ENCODE measurements around the gene AGBL4.

Gene AGBL4

GRCh38 chr1:48673332-48674105, 1350.2 kb downstream of the AGBL4 start:
- no peak for DNase-seq

GRCh38 chr1:48671578-48671977, 1352.2 kb downstream of the AGBL4 start:
- no peak for DNase-seq

DNA sequence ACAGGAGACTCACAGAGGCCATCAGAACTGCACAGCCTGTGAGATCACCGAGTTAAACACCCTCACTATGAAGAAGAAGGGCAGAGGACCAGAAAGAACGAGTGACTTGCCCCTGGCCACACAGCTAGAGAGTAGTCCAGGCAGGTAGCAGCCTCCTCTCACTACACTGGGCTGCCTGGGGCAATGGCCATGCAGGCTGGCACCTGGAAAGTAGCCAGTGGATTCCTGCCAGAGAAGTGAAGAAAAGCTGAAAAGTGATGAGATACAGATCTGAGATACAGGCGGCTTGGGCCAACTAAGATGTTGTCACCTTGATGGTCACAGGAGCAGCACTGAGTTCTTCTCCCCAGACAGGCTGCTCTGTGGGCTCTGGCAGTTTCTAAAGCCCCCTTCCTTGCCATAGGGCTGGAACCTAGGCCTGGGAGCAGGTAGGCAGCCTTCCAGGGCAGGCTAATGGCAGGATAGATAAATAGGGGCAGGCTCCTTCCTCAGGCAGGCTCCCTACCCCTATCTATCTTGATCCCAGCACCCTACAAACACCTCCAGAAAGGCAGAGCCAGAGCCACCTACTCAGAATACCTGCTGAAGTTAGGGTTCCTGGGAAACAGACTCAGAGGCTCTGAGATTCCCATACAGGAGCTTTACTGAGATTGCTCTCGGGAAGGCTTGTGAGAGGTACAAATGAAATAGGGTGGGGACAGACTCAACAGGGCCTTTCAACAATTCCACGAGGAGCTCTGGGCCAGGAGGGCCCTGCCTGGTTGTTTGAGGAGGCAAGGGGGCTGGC, 1353.3 kb downstream of the AGBL4 start:
- DNase-seq: no peak

GRCh38 chr1:48668339-48668738, 1355.4 kb downstream of the AGBL4 start:
- DNase-seq: no peak

GRCh38 chr1:48667782-48668181, 1356.0 kb downstream of the AGBL4 start:
- DNase-seq: no peak

DNA sequence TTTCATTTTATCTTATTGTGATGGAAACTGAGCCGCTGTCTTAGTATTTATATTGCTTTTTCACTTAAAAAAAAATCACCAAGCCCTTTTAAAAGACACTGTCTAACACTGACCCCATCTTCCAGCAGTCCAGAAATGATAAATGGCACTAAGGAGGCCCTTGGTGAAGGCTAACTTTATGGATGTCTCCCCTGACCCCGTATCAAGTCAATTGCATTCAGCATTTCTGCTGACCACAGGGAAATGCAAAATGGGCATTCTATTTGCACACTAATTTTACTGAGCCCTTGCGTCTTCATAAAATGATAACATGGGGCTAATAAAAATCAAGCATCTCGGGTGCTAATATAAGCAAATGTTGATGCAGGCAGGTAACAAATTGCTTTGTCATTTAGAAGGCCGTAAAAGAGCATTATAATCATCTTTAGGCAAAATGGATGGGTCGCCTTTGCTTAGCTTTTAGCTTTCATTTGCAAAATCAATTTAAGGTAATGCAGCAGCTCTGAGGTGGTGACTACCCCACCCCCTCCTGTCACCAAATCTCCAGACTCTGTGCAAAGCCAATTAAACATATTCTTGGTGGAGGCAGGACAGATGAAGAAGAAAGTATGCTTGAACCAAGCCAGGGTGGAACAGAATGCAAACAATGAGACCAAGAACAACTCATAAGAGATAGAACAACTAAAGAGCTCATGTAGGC, 1357.9 kb downstream of the AGBL4 start:
- DNase-seq: no peak

DNA sequence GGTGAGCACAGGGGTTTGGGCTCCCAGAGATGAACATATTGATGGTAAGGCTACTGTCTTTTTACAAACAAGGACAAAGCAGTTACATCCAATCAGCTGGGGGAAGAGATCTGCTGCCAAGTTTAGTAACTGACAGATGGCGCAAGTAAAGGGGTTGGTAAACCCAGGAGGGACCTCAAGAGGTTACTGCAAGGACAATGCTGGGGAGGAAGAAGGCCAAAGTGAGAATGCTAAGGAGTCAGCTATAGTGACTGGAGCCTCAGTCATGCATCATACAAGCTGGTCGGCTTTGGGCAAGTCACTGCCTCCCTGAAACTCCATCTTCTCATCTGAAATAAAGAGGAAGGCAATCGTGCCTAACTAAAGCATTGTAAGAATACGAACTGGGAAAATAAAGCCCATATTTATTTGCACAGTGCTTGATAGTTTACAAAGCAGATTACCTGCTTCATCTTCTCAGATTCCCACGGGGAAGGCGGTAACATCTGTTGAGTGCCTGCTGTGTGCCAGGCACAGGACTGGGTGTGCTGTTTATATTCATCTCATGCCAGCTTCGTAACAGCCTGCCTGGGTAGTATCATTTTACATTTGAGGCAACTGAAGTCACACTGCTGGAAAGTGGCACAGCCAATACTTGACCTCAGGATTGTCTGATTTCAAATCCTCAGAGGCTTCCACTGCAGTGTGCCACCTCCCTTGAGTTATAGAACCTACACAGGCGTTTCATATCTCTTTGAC, 1361.9 kb downstream of the AGBL4 start:
- no peak for DNase-seq

- no peak for DNase-seq
Measured at GRCh38 chr1:48659801-48660200, 1364.0 kb downstream of the AGBL4 start.

GRCh38 chr1:48657413-48657812, 1366.3 kb downstream of the AGBL4 start:
- no peak for DNase-seq

DNA sequence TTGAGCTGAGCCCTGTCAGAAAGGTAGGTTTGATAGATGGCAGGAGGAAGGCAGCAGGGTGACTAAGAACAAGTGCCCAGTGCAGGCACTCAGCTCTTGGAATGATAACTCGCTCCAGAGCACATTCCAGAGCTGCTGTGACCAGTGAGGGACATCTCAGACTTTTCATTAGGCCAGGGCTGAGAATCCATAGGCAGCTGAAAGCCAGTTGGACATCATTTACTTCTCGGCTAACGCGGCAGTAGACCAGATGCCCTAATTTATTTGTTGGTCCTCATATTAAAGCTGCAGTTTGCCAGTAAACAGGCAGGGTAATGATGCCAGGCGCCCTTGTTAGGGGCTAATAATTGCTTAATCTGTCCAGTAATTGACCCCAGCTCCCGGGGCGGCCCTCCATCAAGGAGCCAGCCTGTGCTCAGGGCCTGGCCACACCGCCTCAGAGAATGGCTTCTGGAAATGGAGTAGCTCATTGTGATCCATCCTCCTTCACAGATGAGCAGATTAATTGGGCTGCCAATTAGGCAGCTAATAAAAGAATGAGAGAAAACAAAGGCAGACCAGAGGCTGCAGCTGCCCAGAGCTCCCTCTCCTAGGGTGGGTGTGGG, 1369.0 kb downstream of the AGBL4 start:
- no peak for DNase-seq

GRCh38 chr1:48652334-48652733, 1371.4 kb downstream of the AGBL4 start:
- DNase-seq: no peak

- DNase-seq: no peak
Measured at GRCh38 chr1:48649880-48650279, 1373.9 kb downstream of the AGBL4 start.

DNA sequence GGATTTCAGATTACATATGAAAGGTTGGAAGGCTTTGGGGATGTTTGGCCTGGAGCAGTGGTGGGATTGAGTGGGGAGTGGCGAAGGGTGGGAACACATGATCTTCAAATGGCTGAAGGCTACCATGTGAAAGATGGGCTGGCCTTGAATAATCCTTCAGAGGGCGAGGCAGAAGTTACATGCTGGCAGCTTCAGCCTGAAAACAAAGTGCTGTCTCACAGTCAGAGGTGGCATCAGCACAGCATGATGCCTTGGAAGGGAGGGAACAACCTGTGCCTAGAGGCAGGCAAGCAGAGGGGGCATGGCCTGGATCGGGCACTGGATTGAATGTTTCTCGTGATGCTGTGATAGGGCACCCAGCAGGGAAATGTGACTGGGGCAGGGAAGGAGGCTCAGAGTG, 1377.9 kb downstream of the AGBL4 start:
- DNase-seq: no peak

DNA sequence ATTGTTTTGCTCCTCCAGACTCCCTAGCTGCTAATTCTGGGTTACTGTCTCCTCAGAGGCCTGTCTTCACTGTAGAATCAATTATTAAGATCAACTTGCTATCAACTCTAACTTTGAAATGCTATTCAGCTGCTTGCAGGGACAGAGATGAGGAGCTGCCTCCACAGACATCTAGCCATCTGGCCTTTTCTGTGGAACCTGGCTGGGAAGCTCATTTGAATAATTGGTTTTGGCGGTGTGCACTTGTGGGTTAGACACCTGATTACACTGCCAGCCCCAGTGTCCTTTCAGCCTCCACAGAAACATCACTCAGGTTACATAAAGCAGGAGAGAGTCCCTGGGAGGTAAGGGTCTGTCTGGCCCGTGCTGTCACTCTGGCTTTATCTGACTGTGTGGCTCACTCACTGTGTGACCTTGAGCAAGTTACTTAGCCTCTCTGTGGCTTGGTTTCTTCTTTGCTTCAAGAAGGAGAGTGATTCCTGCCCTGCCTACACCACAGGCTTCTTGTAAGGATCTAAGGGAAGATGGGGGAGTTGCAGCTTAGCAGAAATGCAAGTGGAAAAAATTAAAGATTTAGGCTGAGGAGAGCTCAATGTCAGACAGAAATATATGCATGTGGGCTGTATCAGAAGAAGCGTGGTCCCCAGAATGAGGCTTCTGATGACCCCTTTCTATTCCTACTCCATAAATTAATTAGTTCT, 1378.7 kb downstream of the AGBL4 start:
- DNase-seq: no peak

DNA sequence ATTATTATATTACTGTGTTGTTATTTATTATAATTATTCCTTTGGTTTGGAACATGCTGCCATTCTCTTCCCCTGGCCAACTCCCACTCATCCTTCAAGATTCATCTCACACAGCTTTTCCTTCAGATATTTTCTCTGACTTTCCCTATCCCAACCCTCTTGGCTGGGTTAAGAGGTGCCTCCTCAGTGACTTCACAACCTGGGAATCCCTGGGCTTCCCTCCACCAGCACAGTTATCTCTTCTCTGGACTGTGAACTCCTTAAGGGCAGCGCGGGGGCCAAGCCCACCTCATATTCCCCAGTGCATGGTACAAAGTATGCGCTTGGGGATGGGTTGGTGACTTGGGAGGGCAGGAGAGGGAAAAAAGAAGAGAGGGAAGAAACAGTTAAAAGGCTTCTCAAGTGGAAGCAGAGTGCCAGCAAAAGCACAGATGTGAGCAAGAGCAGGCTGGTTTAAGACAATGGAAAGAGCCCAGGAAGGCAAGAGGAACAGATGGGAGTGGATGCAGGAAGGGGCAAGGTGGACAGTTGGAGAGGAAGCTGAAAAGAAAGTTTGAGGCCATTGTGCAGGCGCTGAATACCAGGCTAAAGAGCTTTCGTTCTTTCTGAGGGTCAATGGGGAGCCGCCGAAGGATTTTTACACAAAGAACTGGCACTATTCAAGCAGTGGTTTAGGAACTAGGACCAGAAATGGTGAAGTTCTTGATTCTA, 1379.4 kb downstream of the AGBL4 start:
- no peak for DNase-seq

DNA sequence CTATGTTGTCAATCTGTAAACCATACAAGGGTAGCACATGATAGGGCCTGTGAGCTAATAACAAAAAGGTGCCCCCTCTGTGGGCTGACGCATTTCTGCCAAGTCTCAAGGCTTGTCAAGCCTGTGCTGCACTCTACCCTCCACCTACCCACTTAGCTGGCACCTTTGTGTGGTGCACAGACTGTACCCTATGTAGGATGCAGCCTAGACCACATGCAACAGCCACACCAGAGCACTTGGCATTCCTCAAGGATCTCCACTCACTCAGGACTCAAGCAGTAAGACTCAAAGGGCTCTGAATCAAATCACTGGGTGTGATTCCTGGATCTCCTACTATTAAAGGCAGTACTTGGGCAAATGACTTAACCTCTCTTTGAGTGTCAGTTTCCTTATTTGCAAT, 1380.6 kb downstream of the AGBL4 start:
- no peak for DNase-seq

DNA sequence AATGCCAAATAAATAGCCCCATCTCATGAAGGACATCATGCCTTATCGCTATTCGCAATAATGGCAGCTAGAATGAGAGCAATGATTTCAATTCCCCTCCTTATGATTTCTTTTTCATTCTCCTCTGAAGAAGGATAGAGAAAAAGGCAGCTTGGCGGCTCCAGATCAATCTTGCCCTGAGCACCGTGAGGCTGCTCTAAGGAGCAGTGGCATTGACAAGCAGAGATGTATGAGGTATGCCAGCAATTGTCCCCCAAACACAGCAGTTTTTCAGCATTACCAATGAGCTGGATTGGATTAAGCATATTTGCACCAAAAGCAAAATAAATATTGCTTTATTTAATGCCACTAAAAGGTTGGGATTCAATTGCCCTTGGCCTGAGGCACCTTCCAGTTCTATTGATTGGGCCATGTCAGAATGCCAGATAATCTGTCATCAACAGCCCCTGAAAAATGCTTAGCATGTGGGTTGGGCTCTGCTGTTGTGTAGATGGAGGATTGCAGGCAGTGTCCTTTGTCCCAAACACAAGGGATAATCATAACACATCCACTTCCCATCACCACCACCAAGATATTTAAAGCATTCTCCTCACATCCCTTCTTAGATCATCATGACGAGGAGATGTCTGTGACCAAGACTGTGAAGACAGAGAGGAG, 1382.8 kb downstream of the AGBL4 start:
- no peak for DNase-seq

DNA sequence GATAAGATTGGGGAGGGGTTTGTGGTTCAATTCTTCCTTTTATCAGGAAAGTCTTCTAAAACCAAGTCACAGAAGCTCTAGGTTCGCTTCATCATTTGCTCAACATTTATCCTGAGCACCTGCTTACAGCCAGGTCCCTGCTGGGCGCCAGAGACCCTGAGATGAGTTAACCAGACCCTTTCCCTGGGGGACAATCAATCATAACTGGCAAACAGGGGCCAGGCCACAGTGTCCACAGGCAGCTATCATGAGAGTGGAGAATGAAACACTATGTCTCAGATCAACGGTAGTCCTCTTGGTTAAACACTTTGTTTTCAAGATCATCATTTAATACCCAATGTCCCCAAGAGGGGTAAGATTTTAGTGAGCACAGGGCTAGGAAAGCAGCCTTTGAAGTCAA, 1393.9 kb downstream of the AGBL4 start:
- DNase-seq: no peak

DNA sequence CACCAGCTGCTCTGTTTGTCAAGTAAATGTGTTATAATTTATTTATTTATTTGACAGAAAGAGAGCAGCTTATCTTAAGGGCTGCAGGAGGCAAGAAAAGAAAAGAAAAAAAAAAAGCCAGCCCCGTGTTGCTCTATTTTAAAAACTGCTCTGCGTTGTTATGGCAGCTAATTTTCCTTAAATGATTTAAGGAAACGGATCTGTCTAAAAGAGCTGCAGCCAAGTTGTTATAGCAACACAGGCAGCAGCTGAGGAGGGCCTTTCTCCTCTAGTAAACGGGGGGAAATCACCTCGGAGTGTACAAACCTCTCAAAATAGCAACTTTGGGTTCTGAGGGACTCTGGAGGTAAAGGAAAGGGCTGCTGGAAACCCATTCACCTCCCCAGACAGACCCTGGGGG, 1396.3 kb downstream of the AGBL4 start:
- DNase-seq: no peak

DNA sequence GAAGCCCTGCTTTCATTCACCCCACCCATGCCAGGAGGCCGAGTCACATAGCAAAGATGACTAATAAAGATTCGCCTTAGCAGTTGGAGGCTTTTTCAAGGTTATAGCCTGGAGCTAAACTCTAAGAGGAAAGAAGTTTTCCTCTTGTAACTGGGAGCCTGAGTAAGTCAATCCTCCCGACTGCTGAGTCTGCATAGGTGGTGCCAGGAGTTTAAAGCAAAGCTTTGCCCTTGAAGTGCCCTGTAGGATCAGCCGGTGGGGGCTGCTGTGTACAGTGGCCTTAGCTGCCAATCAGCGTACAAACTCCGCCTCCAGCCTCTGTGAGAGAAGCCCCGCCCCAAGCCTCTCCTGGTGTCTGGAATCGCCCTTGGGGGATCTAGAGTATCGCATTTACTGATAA, 1404.2 kb downstream of the AGBL4 start:
- no peak for DNase-seq

DNA sequence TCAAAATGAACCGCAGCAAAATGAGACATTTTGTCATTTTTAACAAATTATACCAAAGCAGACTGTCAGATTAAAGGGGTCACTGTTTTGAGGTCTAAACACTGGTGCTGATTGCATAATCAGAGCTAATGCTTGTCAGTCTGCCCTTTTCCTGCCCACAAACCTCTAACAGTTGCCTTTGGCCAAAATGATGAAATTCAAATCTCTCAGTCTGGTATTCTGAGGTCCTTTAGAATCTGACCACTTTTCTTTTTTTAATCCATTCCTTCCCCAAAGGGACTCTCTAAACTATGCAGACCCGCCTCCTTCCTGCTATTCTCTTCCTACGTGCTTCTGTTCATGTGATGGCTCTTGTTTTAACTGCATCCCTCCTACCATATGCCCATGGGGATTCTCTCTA, 1406.5 kb downstream of the AGBL4 start:
- DNase-seq: no peak

Data from effector CD4-positive, alpha-beta T cell (primary cell).